Stimulated activated CD4-positive, alpha-beta T cell treated with anti-CD3 and anti-CD28 coated beads, Interleukin-12 subunit alpha, Interleukin-12 subunit beta, amount 100 ng/mL, for 4 hours (primary cell): ENCODE data around the gene GNG7.
"Not testable (repeated sequence)": the region's sequence is repeated elsewhere in the genome, so short reads cannot be mapped to it uniquely, and the experiment has no call there.

Source experiments
- DNase-seq: peaks from one replicate; pipeline ENCODE4 v3.0.0-alpha.2; 2020

GNG7 gene

GRCh38 chr19:2591537-2592291 lies 110.8 kb downstream of the GNG7 start:
- DNase-seq = no peak

GRCh38 chr19:2590630-2591399 lies 111.7 kb downstream of the GNG7 start:
- DNase-seq = no peak

GRCh38 chr19:2589441-2589840 lies 113.1 kb downstream of the GNG7 start:
- DNase-seq = no peak

- DNase-seq = no peak
Observed at GRCh38 chr19:2588081-2588777, 114.3 kb downstream of the GNG7 start.

GRCh38 chr19:2587001-2587719 lies 115.3 kb downstream of the GNG7 start:
- no peak for DNase-seq

GRCh38 chr19:2586196-2586595 lies 116.3 kb downstream of the GNG7 start:
- no peak for DNase-seq

GRCh38 chr19:2584002-2584401 lies 118.5 kb downstream of the GNG7 start:
- DNase-seq = no peak

- no peak for DNase-seq
Observed at GRCh38 chr19:2582984-2583956, 119.2 kb downstream of the GNG7 start.

- DNase-seq = not testable (repeated sequence)
Observed at GRCh38 chr19:2580396-2580795, 122.1 kb downstream of the GNG7 start.

GRCh38 chr19:2579678-2580280 lies 122.7 kb downstream of the GNG7 start:
- no peak for DNase-seq

GRCh38 chr19:2578901-2579677 lies 123.4 kb downstream of the GNG7 start:
- DNase-seq = peak; percentile 59

GRCh38 chr19:2578391-2578890 lies 124.1 kb downstream of the GNG7 start:
- no peak for DNase-seq

- no peak for DNase-seq
Observed at GRCh38 chr19:2577722-2578335, 124.7 kb downstream of the GNG7 start.

- DNase-seq = no peak
Observed at GRCh38 chr19:2575734-2576481, 126.6 kb downstream of the GNG7 start.

GRCh38 chr19:2574971-2575630 lies 127.4 kb downstream of the GNG7 start:
- DNase-seq = no peak

GRCh38 chr19:2574478-2574931 lies 128.0 kb downstream of the GNG7 start:
- DNase-seq = no peak

- no peak for DNase-seq
Observed at GRCh38 chr19:2573916-2574315, 128.6 kb downstream of the GNG7 start.

- DNase-seq = not testable (repeated sequence)
Observed at GRCh38 chr19:2572152-2572551, 130.3 kb downstream of the GNG7 start.
